Ovary (tissue), 3 donors: ENCODE measurements around the gene SECTM1.

Experiments
- POLR2A ChIP-seq: fragments of 450-650 bp; IDR thresholded peaks from one replicate; pipeline ENCODE4 v1.6.1; 2017; ENCODE audit warnings: antibody characterized with exemption, mild to moderate bottlenecking, moderate library complexity
- TF ChIP-seq, protein P1 (sequence below), 3 donors: fragments of 450-650 bp in 2 of 3; fragments of 200-600 bp in 1 of 3; IDR thresholded peaks; one replicate each; pipeline versions ENCODE4 v1.5.1 to v1.8.0; 2016 to 2022; ENCODE audit warnings: antibody characterized with exemption in 3 of 3, mild to moderate bottlenecking in 1 of 3
- donor health status: DM: no; HTN: no; CAD: no.

DNA sequence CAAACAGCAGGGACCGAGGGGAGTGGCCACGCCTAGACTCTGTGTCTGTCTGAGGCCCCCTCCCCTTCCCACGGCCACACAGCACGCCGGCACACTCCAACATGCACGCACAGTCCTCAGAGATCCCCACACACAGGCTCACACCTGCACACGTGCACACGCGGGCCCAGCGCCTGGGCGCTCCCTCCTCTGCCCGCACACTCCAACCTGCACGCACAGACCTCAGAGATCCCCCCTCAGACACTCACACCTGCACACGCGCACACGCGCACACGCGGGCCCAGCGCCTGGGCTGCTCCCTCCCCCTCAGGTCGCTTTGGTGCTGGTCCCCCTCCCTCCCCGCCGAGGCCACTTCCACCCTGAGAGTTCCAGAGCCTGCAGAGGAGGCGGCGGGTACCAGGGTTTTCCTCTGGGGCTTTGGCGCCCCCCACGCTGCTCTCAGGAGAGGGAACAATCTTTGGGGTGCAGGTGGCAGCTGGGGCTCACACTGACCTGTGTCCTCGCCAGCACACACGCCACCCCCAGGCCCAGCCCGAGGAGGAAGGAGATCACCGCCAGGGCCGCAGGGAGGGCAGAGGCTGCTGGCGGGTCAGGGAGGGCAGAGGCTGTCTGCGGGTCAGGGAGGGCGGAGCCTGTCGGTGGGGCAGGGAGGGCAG lies 17.7 kb downstream of the SECTM1 start:
- no peak for TF ChIP-seq POLR2A
- TF ChIP-seq, protein P1, sequence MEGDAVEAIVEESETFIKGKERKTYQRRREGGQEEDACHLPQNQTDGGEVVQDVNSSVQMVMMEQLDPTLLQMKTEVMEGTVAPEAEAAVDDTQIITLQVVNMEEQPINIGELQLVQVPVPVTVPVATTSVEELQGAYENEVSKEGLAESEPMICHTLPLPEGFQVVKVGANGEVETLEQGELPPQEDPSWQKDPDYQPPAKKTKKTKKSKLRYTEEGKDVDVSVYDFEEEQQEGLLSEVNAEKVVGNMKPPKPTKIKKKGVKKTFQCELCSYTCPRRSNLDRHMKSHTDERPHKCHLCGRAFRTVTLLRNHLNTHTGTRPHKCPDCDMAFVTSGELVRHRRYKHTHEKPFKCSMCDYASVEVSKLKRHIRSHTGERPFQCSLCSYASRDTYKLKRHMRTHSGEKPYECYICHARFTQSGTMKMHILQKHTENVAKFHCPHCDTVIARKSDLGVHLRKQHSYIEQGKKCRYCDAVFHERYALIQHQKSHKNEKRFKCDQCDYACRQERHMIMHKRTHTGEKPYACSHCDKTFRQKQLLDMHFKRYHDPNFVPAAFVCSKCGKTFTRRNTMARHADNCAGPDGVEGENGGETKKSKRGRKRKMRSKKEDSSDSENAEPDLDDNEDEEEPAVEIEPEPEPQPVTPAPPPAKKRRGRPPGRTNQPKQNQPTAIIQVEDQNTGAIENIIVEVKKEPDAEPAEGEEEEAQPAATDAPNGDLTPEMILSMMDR (IDR thresholded peaks at IDR 0.05), result no peak
